Activated naive CD4-positive, alpha-beta T cell (primary cell): ENCODE data around the gene TSPY10.
"Not testable (repeated sequence)": the region's sequence is repeated elsewhere in the genome, so short reads cannot be mapped to it uniquely, and the experiment has no call there.

ENCODE experiments used
- DNase-seq, 4 experiments: peaks; one replicate each; lab custom pipeline; 2025; lab: John Stamatoyannopoulos, UW

Gene TSPY10, protein sequence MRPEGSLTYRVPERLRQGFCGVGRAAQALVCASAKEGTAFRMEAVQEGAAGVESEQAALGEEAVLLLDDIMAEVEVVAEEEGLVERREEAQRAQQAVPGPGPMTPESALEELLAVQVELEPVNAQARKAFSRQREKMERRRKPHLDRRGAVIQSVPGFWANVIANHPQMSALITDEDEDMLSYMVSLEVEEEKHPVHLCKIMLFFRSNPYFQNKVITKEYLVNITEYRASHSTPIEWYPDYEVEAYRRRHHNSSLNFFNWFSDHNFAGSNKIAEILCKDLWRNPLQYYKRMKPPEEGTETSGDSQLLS

DNA sequence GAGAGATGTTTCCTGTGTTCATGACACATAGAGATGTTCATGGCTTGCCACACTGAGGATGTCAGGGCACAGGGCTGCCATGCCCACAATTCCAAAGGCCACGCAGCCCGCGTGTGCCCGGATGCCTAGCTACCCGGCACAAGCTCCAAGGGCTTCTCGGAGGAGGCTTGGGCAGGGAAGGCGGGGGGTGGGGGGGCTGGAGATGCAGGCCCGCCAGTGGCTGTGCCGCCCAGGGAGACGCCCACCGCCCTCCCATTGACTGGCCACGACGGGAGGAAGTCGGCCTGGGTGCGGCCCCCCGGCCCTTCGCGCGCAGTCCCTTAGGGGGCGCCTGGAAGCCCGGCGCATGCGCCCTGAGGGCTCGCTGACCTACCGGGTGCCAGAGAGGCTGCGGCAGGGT, at the start of gene TSPY10:
Gene TSPY10, plus strand, starts transcription at position 301 of the 400 bp plus-strand sequence. Its CDS starts 46 bp downstream, at position 347.
- not testable (repeated sequence) for DNase-seq

DNA sequence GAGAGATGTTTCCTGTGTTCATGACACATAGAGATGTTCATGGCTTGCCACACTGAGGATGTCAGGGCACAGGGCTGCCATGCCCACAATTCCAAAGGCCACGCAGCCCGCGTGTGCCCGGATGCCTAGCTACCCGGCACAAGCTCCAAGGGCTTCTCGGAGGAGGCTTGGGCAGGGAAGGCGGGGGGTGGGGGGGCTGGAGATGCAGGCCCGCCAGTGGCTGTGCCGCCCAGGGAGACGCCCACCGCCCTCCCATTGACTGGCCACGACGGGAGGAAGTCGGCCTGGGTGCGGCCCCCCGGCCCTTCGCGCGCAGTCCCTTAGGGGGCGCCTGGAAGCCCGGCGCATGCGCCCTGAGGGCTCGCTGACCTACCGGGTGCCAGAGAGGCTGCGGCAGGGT, 40.7 kb upstream of the TSPY10 start, which contains the start of gene TSPY9:
Gene TSPY9, plus strand, starts transcription at position 301 of the 400 bp plus-strand sequence. Its CDS starts 46 bp downstream, at position 347.
- DNase-seq = not testable (repeated sequence)

GRCh38 chrY:9504396-9504795, 23.3 kb upstream of the TSPY10 start:
- not testable (repeated sequence) for DNase-seq

GRCh38 chrY:9516287-9516686, 11.4 kb upstream of the TSPY10 start:
- DNase-seq = not testable (repeated sequence)
